OCI-M1 (cell line): ENCODE results near the gene SP110.
A peak's percentile ranks its signal among the peaks of the same experiment; 100 is the strongest.
"Not testable (repeated sequence)": the region's sequence is repeated elsewhere in the genome, so short reads cannot be mapped to it uniquely, and the experiment has no call there.

ENCODE experiments used
- DNase-seq: peaks from one replicate; lab custom pipeline; 2025; lab: John Stamatoyannopoulos, UW

The SP110 gene

DNA sequence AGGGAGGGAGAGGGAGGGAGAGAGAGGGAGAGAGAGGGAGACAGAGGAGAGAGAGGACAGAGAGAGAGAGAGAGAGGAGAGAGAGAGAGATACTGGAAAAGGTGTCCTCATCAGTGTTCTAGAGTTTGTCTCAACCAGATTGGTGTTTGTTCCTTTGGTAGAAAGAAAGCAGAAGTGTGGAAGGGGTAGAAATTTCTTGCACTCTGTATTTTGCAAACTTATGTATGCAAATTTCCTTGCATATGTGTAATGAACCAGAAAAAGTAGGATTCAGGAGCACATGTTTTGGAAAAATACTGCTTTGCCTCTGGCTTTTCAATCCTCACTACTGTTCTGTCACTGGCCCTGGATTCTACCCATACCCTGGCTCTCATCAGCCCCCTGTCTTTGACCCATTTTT lies 4.7 kb upstream of the SP110 start:
- DNase-seq = no peak

DNA sequence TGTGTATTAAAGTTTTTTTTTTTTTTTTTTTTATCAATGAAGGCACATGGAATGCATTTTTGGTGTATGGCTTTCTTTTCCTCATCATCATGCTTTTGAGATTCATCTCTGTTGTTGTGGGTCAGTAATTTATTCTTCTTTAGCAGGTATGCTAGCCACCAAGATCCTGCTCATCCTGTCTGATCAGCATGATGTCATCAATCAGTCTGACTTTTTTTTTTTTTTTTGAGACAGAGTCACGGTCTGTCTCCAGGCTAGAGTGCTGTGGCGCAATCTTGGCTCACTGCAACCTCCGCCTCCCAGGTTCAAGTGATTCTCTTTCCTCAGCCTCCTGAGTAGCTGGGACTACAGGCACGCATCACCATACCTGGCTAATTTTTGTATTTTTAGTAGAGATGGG lies 3.0 kb upstream of the SP110 start:
- DNase-seq = not testable (repeated sequence)

DNA sequence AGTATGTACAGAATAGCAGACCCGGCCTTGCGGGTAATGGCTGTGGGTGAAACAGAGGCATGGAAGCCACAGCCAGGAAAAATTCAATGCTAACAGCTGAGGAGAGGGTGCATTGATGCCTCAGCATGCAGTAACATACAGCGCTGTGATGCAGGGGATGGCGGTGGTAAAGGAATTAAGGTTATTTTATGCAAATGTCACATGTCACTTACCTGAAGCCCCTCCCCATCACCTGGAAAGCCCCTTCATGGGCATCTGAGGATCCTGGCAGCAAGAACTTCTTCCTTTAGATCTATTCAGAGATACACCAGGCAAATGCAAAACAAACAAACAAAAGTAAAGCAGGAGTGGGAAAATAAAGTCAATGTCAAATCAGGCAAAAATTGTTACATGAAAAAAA lies 1.7 kb upstream of the SP110 start:
- no peak for DNase-seq

DNA sequence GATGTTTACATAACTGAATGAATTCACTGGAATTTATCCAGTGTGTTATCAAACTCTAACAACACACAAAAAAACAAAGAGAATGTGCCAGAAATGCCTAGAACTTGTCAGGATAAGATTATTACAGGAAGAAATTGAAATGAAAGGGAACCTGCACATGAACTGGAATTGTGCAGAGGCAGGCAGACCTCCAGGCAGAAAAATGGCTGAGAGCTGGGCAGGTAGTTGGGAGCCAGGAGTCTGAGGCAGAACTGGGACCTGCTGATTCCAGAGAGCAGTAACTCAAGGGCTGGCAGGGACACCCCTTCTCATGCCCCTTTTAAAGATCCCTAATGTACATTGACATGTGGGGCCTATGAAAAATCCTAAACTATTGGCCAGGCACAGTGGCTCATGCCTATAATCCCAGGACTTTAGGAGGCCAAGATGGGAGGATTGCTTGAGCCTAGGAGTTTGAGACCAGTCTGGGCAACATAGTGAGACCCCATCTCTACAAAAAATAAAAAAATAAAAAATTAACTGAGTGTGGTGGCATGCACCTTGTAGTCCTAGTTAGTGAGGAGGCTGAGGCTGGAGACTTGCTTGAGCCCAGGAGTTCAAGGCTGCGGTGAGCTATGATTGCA lies 674 bp upstream of the SP110 start:
- DNase-seq = no peak

DNA sequence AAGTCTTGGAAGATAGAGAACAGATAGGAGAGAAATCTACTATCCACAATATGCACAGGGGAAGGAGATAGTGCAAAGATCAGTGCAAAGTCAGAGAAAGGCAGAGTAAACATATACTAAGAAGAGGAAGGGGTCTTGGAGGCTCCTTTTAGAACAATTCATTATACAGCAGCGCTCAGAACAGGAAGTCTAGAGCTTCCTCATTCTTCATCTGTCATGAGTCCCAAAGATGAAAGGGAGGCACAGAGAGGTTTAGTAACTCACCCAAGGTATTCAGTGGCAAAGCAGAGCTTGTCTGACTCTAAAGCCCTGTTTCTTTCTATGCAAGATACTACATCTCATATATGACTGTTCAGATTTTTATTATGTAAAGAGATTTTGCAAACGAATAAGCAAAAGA lies 1.4 kb downstream of the SP110 start:
- peak; percentile 83 for DNase-seq

DNA sequence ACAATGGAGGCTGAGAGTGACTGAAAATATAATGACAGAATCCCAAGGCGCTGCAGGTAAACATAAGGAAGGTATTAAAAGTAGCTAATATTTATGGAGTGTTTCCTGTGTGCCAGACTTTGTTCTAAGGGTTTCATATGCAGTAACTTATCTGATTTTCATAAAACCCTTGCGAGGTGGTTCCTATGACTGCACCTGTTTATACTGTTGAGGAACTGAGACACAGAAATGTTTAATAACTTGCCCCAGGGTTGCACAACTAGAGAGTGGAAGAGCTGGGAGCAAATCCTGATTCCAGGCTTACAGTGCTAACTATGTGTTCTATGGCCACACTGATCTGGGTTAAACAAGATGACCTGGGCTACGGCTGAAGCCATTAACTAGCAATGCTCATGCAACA lies 2.4 kb downstream of the SP110 start:
- DNase-seq = no peak

DNA sequence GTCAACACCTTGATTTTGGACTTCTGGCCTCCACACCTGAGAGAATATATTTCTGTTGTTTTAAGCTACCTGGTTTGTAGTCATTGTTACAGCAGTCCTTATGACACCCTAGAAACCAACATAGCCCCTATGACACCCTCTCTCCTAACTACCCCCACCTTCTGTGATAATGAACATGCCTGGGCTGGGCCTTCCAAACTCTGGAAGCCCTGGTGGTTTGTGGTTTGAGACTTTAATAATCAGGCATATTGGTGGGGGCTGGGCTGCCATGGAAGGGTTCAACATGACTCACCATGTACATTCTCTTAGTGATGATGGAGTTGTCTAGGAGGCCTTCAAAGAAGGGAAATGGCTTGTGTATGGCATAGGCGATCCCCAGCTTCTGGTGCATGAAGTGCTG lies 3.3 kb downstream of the SP110 start:
- no peak for DNase-seq

DNA sequence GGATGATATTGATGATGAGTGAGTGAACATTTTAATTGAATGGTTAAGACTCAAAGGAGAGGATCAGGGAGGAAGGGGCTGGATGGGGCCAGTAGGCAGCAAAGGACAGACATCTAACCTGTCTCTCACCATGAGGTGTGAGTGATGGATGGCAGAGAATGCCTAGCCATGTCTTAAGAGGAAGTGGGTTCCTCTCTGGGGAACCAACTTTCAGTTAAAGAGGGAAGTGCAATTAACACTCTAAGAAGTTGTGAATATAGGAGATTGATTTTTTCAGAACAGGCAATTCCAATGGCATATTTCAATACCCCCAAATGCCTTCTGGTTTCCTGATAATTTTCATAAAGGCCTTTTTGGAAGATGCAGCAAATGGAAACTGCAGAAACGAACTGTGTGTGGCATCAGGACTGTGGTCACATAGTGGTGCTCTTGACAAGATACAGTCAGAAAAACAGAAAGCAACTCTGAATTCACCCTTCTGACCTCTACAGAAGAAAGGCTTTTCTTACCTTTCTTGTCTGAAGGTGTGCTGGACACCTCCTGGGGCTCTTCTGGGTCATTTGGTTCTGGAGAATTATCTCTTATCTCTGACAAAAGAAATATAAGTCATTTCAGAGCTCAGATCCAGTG lies 10.2 kb downstream of the SP110 start:
- DNase-seq = no peak

DNA sequence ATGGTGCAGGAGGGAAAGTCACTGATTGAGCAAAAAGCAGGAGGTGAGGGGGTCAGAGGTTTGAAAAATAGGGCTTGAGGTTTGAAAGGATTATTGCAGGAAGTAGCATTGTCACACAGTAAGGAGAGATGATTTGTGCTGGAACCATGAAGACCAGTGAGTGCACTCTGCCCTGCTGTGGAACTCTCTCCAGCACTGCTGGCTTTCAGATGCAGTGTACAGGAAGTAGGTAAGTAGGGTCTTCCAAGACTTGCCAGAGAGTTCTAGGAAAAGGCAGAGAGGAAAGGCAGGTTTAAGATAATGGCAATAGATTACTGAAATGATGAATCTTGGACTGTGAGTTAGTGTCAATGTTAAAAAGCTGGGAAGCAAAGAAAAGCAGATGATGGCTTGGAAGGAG lies 11.2 kb downstream of the SP110 start:
- no peak for DNase-seq

DNA sequence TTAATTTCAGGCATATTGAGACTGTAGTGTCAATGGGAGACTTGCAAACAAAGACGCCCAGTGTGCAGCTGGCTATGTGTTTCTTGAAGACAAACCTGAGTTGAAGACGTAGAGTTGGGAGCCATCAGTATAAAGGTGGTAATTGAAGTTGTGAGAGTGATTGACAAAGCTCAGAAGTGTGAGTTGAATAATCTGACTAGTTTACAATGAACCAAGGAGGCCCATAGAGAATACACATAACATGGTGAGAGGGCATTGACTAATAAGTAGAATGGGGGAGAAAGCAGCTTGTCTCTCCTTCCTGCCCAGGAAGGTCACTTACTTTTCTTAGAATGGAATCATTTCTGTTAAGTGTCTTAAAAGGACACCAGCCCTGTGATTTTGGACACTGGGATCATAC lies 14.1 kb downstream of the SP110 start:
- no peak for DNase-seq

DNA sequence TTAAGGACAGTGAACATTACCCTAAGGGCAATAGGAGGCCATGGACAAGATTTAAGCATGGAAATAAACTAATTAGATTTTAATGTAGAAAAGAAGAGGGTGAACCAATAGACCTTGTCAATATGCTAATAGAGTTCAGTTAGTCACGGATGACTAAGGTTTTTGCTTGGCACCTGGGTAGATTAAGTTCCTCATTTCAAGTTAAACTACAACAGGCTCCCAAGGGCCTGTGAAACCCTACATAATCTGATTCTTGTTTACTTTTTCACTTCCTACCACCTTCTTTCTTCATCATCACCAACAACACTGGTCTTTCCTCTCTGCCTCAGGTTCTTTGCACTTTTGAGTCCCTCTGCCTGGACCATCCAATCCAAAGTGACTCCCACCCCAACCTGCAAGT lies 14.8 kb downstream of the SP110 start:
- DNase-seq = peak; percentile 38

DNA sequence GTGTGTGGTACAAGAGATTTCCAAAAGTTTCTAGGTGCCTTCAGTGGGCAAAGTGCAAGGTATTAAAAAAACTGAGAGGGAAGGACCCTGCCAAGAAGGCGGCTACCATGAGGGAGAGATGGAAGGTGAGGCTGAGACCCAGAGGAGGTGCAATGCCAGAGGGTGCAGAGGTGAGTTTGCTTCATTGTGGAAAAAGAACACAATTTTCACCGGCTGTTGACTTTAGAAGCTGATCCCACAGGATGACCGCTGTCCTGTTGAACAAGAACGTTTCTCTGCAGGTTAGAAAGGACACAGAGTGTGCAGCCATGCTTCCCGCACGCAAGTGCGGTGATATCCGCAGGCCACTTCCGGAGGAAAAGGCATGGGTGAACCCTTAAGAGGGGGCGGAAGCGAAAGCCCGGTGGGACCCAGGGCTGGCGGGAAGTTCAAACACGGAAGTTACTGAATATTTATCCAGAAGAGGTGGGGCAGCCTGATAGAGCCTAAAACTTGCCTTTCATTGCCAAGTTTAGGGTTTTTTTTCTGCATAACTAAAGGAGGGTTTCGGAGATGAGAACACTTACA lies 16.6 kb downstream of the SP110 start:
- no peak for DNase-seq

DNA sequence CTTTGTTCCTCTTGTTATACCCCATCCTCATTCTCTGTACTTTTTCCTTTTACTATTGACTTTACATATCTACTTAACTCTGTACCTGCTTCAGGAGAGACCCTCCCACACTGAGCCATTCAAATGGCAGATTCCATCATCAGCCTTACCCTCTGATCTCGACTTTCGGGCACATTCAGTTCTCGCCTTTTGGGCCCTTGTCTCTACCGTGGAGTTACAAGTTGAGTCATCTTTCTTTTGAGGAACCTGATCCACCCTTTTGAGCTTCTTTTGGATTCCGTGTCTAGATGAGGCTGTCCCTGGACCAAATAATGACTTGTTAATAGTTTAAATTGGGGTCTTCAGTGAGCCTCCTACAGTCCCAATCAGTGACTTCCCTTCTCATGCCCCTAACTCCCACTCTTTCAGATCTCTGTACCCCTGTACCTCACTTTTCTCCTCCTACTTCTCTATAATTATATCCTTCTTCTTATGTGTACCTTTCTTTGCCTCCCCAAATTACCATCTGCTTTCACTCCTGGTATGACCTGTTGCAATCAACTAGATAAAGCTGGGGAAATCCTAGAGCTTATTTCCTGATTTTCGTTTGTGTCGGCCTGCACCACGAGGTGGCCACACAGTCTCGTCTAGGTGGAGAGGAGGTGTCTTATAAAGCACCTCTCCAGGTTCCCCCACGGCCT lies 17.2 kb downstream of the SP110 start:
- DNase-seq = no peak

DNA sequence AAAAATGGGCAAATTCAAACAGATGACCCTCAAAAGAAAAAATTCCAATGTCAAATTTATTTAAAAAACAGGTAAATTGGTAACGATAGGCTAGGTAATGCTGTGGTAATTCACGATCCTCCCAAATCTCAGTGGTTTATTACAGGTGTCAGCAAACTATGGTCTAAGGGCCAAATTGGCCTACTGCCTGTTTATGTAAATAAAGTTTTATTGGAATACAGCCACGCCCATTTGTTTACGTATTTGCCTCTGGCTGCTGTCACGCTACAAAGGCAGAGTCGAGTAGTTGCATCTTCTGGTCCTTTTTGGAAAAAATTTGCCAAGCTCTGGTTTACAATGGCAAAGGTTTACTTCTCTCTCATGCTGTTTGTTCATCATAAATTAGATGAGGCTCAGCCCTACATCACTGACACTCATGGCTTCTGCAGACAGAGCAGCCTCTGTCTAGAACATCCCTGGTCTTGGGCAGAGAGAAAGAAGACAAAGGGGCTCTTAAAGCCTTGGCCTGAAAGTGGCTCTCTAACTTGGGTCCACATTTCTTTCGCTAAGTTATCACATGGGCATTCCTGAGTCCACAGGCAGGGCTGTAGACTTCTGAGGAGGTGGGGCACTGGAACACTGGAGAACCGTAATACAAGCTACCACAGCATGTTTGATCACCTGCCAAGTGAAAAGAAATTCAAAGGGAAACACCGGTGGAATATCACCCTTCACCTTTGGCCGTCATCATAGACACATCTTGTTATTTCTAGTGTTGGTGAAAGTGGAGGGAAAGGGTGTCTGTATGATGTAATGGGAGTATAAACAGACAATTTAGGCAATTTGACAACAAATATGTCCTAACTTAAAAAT lies 34.8 kb downstream of the SP110 start:
- DNase-seq = no peak

DNA sequence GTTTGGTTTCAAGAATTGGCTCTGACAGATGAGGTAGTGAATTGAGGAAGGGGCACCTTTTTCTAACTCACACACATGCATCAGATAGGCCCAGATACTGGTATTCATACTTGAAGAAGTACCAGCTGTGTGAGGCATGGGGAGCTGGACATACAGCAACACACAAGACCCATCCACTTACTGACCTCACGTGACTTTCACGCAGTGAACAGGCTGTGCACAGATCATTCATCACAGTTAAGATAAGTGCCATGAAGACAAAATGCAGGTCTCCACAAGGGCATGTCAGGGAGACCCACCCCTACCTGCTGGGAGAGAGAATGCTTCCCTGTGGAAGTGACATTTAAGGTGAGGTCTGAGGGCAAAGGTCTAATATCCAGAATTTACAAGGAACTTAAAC lies 38.6 kb downstream of the SP110 start:
- DNase-seq = no peak

DNA sequence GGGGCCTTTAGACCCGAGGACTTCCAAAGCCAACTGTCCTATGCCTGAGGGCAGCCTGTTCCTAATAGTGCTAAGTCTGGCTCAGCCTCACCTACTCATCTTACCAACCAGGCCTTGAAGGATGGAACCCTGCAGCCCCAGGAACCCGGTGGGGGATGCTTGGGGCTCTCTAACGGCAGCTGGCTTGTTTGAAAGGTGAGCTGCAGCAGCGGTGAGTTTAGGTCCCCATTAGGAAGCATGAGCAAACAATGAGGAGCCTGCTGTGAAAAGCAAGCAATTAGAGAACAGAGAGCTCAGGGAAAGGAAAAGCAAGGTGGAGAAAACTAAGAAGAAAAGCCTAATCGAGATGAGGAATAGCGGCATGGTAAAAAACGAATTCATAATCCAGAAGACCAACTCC lies 39.9 kb downstream of the SP110 start:
- no peak for DNase-seq

DNA sequence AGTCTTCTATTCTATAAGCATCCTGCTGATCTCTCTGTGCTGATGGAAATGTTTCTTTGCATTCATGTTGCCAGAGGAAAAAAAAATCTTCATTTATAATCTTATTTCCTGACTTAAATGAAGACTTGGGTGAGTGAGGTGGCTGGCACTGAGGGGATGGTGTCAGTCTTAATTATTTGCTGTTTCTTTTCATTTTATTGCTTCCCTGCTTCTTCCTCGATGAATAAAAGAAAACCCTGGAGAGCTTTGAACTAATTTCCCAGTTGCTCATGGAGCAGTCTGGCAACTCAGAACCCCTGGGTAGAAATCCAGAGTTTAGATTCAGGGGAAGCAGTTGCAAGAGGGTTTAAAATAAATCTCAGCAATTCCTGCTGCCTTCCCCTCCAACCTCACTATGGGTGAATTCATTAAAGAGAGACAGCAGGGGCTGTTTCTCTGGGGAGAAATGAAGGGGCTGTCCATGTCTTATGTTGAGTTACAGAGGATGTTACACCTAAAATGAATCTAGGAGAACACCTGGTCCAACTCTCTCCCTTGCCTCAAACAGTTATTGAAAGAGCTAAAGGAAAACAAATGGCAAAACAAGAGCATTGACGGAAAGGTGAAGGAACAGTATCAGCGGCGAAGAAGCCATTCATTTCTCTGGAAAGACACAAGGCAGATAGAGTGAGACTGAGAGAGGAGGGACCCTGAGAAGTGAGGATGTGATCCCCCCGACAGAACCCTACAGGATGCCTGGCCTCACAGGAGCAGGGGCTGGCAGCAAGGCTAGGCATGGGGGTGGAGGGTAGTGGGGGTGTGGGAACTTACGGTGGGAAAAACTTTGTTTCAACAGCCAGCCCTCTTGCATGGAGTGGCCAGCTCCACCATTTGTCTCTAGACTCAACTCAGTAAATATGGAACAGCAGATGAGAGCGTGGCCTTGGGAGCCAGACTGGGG lies 41.0 kb downstream of the SP110 start:
- DNase-seq = no peak

DNA sequence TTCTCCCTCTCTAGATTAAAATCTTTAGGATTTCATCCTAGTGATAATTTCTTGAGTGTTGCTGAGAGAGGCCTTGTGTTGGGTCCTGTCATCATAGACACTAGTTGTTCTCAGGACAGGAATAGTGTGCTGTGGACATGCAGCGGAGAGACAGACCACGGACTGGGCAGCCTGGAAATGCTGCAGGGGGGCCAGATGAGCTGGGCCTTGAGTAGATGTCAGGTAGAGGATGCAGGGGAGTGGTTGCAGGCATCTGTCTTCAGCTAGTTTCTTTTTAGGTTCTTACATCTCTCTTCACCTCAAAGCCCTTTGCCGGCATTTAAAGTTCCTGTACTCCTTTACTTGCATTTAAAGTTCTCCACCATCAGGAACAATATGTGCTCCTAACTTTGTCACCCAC lies 42.8 kb downstream of the SP110 start:
- no peak for DNase-seq

DNA sequence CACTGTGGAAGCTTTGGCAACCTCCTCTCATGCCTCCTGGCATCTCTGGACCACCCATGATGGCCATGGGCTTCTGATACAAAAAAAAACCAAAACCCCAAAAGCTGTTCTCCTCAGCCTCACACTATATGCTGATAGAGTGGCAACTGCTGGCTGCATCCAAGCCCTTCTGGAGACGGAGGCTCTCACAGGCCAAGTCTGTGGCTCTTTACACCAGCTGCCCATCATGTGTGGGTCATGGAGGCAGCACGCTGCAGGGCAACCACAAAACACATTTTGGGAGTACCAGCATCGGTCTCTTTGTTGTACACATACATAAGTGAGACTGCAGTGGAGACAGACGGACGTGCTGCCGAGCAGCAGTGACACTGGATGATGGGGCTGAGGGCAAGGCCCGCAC lies 45.3 kb downstream of the SP110 start:
- DNase-seq = no peak

DNA sequence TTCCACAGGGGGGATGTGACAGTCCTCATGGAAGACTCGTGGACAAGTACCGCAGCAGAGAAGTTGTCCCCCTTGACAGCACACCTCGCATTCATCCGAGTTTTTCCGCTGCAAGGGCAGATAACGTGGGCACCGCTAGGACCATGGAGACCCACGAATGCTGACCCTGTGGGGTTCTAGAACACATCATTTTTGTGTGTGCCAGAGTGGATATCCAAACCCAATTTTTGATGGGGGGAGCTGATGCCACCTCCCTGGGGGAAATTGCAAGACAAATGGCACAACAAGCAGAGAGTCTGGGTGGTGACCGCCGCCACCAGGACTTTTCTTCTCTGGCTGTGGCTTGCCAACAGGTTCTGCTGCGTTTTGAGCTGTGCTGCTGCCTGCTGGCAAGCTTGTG lies 46.9 kb downstream of the SP110 start:
- no peak for DNase-seq

DNA sequence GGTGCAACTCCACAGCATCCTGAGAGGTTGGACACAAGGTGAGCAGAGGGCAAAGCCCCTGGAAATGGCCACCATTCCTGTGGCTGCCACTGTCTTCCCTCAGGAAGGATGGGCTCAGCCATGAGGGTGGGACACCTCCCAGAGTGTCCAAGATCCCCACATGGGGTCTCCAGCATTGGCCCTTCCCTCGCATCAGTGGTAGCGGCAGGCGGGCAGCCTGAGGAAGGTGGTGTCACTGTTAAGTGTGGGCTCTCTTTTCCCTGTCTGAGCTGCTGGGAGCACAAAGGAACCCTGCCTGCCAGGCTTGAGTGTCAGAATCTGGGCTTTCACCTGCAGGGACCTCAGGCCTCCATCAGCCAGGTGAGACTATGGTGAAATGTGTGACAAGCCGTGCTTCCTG lies 47.6 kb downstream of the SP110 start:
- no peak for DNase-seq
